ENCODE results near the gene IFT57.

DNA sequence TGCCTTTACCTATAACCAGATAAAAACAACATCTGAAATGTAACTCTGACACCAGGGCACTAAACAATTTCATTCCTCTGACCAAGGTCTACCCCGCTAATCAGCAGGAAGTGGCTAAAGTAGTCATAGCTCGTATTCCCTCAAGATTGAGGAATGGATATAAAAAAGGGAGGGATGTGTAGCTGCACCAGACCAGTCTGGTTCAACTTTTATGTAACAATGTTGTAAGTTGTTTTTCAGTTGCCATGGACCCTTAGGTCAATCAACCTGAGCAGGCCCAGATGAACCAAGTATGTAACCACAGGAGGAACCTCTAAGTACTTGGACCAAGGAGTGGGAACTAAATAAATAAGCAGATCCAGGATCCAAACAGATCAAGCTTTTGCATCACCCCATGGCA lies 28.4 kb upstream of the IFT57 start:
- no peak for TF ChIP-seq EZH2 (IDR thresholded peaks at IDR 0.05; ENCODE audit: low read length)
- TF ChIP-seq, protein P1, sequence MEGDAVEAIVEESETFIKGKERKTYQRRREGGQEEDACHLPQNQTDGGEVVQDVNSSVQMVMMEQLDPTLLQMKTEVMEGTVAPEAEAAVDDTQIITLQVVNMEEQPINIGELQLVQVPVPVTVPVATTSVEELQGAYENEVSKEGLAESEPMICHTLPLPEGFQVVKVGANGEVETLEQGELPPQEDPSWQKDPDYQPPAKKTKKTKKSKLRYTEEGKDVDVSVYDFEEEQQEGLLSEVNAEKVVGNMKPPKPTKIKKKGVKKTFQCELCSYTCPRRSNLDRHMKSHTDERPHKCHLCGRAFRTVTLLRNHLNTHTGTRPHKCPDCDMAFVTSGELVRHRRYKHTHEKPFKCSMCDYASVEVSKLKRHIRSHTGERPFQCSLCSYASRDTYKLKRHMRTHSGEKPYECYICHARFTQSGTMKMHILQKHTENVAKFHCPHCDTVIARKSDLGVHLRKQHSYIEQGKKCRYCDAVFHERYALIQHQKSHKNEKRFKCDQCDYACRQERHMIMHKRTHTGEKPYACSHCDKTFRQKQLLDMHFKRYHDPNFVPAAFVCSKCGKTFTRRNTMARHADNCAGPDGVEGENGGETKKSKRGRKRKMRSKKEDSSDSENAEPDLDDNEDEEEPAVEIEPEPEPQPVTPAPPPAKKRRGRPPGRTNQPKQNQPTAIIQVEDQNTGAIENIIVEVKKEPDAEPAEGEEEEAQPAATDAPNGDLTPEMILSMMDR (optimal IDR thresholded peaks at IDR 0.05 in 1 of 3, IDR thresholded peaks at IDR 0.05 in 1 of 3, conservative IDR thresholded peaks at IDR 0.05 in 1 of 3; ENCODE audit: extremely low read depth in 1 of 3, insufficient read depth in 2 of 3, low read length in 3 of 3), result no peak
